ENCODE measurements around the gene MRPL48.

DNA sequence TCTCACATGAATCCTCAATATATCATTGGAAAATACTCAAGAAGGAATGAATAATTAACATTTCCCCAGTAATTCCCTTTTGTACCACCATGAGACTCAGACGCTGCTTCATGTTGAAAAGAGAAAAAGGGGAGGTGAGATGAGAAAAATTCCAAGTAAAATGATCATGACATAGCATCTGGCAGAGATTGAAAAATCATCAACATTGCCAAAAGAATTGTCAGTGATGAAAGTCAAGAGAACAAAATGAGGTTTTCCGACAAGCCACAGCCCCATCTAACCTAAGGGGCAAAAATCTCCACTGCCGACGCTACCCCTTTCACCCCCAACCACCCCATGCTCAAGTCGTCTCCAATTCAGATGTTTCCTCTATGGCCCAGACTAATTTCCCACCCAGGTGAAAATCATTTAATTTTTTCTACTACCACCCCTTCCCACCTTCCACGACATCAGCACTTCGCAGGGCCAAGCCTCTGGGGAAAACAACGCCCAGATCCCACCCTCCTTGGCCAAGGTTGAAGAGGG is 28.0 kb upstream of the MRPL48 start:
- TF ChIP-seq, protein P1, sequence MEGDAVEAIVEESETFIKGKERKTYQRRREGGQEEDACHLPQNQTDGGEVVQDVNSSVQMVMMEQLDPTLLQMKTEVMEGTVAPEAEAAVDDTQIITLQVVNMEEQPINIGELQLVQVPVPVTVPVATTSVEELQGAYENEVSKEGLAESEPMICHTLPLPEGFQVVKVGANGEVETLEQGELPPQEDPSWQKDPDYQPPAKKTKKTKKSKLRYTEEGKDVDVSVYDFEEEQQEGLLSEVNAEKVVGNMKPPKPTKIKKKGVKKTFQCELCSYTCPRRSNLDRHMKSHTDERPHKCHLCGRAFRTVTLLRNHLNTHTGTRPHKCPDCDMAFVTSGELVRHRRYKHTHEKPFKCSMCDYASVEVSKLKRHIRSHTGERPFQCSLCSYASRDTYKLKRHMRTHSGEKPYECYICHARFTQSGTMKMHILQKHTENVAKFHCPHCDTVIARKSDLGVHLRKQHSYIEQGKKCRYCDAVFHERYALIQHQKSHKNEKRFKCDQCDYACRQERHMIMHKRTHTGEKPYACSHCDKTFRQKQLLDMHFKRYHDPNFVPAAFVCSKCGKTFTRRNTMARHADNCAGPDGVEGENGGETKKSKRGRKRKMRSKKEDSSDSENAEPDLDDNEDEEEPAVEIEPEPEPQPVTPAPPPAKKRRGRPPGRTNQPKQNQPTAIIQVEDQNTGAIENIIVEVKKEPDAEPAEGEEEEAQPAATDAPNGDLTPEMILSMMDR (IDR thresholded peaks at IDR 0.05; ENCODE audit: borderline replicate concordance, extremely low read depth, low read length, poor library complexity, severe bottlenecking) = no peak
- TF ChIP-seq EZH2 (IDR thresholded peaks at IDR 0.05; ENCODE audit: borderline replicate concordance, low read depth, low read length, severe bottlenecking) = no peak

Data from DND-41 (cell line).